ENCODE measurements around the gene FXYD7.
"Not testable (repeated sequence)": the region's sequence is repeated elsewhere in the genome, so short reads cannot be mapped to it uniquely, and the experiment has no call there.

FXYD7 gene

DNA sequence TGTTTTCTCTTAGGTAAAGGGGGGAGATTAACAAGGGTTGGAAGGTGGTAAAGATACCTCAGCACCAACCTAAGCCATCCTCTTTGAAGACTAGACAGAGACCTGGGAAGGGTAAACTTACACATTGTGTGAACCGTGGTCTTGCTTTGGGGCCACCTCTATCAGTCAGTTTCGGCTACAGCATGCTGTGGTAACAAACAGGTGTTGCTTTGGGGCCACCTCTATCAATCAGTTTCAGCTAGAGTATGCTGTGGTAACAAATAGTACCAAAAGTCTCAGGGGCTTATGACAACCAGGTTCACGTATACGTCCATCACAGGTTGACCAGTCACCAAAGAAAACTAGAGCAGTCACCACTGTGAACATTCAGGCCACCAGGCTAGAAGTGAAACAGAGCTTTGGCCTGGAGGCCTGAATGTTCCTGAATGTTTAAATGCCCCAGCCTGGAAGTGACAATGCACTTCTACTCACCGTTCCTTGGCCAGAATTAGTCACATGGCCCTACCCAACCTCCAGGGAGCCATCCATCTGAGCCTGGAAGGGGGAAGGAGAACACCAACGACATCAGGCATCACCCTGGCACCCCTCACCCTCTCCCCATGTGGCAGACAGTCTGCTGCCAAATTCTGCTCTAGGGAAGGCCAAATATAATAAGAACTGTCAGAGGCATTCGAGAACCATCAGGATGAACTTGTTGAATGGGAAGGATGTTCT, 3.8 kb downstream of the FXYD7 start:
- DNase-seq, result no peak

DNA sequence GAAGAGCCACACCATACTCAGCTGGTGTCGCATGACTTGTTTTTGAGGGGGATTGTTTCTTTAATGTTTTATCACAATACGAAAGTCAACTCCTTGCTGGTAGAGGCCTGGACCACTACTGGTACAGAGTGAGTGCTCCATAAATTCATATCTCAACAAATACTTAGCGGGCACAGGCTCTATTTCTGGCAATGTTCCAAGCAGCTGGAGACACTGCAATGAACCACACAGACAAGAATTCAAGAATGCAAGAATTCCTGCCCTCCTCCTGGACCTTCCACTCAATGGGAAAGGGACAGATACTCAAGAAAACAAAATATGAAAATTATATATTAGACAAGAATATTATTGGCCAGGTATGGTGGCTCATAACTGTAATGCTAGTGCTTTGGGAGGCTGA, 6.4 kb downstream of the FXYD7 start:
- no peak for DNase-seq

DNA sequence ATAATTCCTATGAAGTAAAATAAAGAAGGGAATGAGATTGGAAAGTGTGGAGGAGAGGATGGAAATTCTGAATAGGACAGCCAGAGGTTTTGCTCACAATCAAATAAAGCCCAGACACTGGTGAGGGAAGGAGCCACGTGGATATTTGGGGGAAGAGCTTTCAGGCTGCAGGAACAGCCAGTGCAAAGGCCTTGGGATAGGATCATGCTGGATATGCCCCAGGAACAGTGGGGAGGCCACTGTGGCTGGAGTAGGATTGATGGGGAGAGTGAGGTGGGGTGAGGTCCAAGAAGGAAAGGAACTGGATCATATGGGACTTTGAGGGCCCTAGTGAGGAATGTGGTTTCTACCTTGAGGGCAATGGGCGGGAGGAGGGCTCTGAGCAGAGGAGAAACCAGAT, 7.4 kb downstream of the FXYD7 start:
- DNase-seq, result no peak

DNA sequence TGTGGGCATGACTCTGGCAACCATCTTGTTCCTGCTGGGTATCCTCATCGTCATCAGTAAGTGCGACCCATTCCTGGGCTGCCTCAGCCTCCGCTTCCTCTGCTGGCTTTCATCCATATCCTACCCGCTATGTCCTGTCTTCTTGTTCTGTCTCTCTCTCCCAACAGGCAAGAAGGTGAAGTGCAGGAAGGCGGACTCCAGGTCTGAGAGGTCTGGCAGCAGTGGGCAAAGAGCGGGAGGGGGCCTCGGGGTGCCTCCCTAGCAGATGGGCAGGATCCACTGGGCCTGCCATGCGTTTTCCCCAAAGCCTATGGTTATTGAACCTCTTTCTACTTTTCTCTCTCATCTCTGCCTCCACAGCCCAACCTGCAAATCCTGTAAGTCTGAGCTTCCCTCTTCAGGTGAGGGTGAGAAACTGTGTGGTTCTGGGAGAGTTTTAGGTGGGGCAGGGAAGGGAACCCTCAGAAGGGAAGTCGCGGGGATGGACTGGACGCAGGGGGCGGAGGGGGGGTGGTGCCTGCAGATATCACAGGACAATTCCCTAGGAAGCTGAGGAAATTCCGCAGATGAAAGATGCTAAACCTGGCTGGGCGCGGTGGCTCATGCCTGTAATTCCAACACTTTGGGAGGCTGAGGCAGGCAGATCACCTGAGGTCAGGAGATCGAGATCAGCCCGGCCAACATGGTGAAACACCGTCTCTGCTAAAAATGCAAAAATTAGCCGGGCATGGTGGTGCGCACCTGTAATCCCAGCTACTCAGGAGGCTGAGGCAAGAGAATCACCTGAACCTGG, 8.4 kb downstream of the FXYD7 start:
- DNase-seq, result no peak

DNA sequence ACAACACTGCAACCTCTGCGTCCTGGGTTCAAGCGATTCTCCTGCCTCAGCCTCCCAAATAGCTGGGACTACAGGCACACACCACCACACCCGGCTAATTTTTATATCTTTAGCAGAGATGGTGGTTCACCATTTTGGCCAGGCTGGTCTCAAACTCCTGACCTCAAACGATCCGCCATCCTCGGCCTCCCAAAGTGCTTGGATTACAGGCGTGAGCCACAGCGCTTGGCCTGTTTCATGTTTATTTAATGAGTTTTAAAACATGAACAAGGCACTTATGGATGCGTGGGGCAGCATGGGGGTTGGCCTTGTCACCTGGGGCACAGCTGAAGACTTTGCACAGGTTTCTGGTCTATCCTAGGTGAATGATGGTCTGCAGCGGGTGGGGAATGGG, 10.1 kb downstream of the FXYD7 start:
- not testable (repeated sequence) for DNase-seq

DNA sequence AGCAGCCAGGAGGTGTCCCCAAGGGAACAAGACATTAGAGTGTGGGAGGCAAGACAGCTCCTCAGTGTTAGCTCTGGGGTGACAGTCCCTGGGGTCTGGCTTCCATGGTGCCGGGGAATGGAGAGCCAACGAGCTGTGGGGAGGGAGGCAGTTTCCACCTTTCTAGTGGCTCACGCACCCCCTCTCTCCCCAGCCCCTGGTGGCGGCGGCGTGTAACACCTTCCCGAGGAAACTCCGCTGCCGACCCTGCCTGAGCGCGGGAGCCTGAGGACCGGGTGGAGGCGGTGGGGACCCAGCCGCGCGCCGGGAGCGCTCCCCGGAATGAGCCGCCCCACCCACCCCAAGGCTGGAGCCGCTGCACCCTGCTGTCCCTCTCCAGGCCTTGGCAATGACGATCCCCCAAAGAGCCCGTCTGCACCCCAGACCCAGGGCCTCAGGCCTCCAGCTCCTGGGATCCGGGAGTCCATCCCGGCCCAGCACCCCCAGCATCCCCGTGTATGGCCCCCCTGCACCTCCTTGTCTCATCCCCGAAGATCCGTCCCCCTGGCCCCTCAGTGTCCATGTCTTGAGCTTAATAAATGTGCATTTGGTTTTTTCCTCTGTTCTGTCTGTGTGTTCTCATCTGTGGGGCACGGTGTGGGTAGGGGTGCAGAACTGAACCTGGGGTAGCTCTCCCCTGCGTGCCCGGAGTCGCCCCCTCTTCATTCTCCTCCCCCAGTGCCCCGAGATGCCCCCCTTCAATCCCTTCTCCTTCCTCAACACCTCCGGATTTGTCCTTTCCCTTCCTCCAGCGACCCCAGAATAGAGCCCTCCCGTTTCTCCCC, 10.9 kb downstream of the FXYD7 start:
- DNase-seq, result no peak

DNA sequence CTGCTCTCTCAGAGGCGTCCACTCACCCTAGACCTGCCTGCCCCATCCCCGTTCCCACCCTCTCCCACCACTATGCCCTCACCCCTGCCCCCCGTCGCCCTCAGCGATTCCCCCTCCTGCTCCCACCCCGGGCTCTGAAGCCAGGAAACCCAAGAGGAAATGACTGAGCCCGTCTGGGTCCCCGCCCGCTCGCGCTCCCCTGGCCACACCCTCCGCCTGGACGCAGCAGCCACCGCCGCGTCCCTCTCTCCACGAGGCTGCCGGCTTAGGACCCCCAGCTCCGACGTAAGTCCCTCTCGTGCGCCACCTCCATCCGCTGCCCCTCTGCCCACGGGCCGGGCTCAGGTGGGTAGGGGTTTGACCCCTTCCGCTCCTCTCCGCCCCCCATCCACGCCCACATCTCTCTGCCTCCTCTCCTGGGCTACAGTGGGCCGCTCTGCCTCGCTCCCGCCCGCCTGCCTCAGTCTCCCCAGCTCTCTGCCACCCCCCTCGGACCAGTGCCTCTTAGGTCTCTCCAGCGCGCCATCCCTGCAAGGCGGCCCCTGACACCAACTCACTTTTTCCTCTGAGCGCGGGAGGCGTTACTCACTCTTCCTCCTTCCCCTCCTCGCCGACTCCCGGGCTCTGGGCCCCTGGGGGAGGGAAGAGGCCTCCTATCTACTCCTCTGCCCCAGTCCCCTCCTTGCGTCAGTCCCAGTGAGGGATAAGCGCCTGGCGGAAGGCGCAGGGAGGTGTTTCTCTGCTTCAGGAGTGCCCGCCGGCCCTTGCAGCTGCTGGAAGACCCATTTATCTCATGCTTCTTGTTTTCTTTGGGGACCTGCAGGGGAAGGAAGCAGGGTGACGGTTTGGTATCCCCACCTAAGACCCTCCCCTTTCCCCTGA, 11.7 kb downstream of the FXYD7 start, which contains the start of gene FXYD5:
Gene FXYD5 (plus strand): TSS at position 211 of the 882 bp plus-strand sequence. CDS start 816 bp downstream, outside the sequence.
- DNase-seq, result no peak

DNA sequence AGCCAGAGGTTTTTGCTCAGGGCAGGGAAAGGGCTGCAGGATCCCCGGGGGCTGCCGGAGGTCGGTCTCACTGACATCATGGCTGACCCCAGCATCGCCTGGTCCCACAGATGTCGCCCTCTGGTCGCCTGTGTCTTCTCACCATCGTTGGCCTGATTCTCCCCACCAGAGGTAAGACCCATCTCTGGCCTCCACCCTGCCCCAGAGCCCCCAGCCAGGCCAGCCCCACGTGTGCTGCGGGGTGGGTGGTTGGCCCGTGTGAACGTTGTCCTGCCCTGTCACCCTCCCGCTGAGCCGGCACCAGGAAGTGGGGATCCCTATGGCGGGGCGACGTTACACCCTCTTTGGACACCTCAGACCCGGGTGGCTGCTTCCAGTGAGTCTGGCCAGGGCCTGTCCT, 12.4 kb downstream of the FXYD7 start:
- DNase-seq, result no peak

DNA sequence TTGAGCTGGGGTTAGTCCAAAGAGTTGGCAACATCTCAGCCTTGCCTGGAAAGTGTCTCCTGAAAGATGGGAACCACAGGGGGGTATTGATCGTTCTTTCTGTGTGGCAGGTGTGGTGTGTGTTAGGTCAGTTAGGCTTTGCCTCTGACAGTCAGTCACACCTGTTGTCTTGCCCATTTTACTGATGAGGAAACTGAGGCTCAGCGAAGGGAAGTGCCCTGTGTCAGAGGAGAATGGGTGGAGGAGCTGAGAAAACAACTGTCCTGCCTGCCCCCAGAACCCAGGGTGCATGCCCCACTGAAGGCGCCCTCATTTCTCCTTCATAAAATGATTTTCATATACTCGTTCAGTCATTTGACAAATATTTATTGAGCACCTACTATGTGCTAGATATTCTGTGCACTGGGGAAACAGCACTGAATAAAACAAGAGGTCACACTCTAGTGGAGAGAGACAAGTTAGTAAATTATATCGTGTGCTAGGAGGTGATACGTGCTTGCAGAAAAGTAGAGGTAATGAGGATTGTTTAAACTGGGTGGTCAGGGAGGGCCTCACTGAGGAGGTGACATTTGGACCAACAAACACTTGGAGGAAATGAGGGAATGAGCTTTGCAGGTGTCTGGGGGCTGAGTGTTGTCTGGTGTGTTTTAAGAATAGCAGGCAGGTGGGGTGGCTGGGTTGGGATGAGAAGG, 13.1 kb downstream of the FXYD7 start:
- no peak for DNase-seq

DNA sequence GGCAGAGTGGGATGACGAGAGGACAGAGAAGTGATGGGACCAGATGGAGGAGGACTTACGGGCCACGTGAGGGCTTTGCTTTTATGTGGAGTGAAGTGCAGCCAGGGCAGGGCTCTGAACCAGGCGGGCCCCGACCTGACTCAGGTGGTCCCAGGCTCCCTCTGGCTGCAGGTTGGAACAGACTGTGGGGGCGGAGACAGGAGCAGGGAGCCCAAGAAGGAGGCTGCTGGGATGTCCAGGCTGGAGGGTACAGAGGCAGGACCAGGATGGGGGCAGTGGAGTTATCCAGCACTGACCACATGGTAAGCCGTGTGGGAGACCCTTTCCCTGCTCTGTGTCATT, 13.6 kb downstream of the FXYD7 start:
- no peak for DNase-seq

DNA sequence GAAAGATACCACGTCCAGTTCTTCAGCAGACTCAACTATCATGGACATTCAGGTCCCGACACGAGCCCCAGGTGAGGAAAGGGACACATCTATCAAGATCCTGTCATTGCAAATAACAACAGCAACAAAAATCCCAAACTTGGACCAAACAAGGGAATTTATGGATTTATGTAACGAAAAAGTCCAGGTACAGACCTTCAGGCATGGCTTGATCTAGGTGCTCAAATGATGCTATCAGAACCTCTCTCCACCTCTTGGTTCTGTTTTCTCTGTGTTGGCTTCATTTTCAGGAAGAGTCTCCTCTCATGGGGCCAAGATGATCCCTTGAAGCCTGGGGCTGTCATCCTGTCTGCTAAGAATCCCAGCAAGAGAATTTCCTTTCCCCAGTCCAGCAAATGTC, 14.4 kb downstream of the FXYD7 start:
- DNase-seq, result no peak

DNA sequence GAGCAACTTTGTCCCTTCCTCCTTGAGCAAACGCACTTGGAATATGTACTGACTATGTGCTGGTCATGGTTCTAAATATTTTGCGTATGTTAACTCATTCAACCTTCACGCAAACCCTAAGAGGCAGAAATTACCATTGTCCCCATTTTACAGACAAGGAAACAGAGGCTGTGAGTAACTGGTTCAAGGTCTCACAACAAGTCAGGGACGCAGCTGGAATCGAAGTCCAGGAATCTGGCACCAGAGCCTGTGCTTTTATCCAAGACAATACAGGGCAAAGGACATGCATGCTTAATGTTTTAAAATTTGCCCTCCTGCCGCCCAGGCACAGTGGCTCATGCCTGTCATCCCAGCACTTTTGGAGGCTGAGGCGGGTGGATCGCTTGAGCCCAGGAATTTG, 16.6 kb downstream of the FXYD7 start:
- no peak for DNase-seq

DNA sequence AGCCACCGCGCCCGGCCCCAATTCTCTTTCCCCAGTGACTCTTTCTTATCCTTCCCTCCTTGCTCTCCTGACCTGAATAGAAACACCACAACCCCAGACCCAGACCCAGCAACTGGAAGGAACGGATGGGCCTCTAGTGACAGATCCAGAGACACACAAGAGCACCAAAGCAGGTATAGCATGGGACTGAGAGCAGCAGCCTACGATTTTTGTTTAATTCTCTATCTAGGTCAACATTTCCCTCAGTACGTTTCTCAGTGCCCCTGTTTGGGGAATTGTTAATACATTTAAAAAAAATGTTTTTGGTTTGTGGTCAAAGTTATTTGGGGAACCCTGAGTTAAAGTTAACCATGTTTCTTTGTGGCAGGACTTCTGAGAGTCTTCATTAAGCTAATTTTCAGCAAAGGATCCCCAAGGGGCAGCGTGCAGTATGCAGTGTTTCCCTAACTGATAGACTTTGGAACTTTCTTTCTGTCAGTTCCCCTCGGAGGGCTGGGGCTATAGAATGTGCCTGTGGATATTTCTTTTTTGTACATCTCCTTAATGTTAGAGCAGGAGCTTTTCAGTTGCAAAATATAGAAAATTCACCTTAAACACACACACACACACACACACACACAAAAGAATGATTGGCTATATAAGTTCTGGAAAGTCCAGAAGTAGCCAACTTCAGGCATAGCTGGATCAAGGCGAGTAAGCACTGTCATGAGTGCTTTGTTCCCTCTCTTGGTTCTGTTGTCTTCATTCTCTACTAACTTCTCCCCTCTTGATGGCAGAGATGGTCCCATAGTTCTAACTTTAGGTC, 17.8 kb downstream of the FXYD7 start:
- DNase-seq, result no peak

DNA sequence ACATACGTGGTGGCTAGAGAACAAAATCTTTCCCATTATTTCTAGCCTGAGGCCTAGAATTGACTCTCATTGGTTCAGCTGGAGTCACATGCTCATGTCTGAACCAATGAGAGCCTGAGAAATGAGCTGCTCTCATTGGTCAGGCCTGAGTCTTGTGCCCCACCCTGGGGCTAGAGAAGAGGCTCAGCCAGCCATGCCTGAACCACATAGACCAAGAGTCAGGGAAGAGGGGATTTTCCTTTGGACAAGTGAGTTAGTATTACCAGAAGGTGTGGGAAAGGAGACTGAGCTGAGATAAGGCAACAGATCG, 18.3 kb downstream of the FXYD7 start:
- DNase-seq, result no peak

DNA sequence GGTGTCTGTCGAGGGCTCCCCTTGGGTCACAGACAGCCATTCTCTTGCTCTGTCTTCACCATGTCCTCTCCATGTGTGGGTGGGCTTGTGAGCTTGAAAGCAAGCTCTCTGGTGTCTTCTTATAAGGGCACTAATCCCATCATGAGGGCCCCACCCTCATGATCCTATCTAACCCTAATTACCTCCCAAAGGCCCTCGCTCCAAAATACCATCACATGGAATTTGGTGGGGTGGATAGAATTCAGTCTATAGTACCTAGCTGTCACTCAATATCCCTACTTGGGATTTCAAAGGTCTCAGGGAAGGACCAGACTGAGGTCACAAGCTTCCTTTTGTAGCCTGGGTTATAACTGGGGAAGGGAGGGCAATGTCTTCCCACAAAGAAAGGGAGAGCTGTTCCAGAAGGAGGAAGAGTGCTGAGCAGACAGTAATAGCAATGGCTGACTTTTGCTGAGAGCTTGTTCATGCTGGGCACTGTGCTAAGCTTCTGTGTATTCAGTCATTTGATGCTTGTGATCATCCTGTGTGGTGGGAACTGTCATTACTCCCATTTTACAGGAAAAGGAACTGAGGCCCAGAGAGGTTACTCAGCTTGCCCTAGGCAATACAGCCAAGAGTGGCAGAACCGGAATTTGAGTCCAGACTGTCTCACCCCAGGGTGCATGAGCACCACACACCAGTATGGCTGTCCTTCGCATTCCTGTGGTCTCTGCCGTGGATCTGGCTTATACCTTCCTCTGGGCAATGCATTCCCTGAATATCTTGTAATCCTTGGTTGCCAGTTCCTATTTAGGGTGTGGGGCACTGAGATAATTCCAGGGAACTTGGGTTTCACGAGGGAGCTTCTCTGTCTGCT, 19.6 kb downstream of the FXYD7 start:
- DNase-seq, result no peak

DNA sequence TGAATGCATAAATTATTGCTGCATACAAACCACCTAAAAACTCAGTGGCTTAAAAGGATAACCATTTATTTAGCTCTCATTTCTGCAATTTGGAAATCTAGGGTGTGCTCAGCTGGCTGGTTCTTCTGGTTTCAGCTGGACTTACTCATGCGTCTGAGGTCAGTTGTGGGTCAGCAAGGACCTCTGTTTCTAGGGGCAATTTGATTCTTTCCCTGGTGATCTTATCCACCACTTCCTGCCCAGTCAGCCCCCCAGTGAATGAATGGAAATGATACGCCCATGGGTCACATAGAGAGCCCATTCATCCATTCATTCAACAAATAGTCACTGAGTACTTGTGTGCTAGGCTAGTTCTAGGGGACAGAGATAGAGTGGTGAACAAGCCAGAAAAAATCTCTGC, 21.4 kb downstream of the FXYD7 start:
- DNase-seq, result no peak

DNA sequence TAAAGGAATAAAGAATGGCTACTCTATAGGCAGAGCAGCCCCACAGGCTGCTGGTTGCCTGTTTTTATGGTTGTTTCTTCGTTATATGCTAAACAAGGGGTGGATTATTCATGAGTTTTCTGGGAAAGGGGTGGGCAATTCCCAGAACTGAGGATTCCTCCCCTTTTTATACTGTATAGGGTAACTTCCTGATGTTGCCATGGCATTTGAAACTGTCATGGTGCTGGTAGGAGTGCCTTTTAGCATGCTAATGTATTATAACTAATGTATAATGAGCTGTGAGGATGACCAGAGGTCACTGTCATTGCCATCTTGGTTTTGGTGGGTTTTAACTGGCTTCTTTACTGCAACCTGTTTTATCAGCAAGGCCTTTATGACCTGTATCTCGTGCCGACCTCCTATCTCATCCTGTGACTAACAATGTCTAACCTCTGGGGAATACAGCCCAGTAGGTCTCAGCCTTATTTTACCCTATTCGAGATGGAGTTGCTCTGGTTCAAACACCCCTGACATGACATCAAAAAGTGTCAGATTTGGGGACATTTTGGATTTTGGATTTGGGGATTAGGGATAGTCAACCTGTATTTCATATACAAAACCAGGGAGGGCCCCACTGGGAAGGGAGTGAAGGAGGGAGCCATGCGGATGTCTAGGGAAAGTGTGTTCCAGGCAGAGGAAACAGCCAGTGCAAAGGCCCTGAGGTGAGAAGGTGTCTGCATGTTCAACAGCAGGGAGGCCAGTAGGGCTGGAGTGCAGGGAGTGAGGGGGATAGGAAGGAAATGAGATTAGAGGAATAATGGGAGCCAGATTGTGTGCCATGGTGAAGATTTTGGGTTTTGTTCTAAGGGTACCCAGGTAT, 22.4 kb downstream of the FXYD7 start:
- no peak for DNase-seq

DNA sequence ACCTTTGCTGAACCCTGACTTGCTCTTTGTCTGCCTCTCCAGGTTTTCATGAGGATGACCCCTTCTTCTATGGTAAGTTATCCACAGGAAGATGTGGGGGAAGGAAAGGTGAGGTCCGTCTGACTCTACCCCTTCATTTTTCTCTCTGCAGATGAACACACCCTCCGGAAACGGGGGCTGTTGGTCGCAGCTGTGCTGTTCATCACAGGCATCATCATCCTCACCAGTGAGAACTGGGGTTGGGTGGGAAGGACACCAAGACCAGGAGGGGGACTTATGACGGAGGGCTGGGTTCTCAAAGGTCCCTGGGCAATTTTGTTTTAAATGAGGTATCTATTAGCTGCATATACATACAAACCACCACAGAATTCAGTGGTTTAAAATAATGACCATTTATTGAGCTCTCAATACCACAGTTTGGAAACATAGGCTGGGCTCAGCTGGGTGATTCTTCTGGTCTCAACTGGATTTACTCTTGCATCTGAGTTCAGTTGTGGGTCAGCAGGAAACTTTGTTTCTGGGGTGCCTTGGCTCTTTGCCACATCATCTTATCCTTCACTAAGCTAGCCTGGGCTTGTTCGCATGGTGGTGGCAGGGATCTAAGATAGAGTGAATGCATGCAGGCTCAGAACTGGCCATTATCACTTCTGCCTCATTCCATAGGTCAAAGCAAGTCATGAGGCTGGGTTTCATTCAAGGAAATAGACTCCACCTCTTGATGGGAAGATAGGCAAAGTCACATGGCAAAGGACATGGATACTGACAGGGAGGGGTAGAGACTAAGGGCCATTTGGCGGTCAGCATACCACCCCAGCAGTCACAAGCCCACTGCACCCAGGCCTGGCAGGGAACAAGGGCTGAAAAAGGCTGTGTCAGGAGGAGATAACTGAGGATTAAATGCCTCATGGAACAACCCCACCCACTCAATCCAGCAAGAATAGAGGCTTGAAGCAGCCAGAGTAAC, 23.3 kb downstream of the FXYD7 start:
- DNase-seq, result no peak
